ENCODE results near the gene ARL8B. TPM values are rescaled to one million over a fixed set of nuclear protein-coding genes. Genes with fewer than 3 reads are reported as not detected.
A peak's percentile ranks its signal among the peaks of the same experiment; 100 is the strongest.

ARL8B gene
- total and polyA plus RNA-seq, 10 of the 15 experiments (the other 5 are each of a cell fraction or from before 2014, with no cell fraction given): 22.0 to 80.6 (median 43.7) TPM

GRCh38 chr3:5197022-5197421, 74.9 kb downstream of the ARL8B start:
- 84% methylated on average over 1 of the region's 4 CpGs for WGBS (ENCODE audit: insufficient coverage, insufficient replicate concordance, low lambda C conversion rate, missing lambda C conversion rate)
- Histone ChIP-seq H3K9me3 (replicated peaks; ENCODE audit: control insufficient read depth, insufficient read depth, low read length) (no peaks in the 10 kb centered on the region), H2AFZ (ENCODE audit: control insufficient read depth, low read depth, low read length) (no peak overlapping the region), H3K27ac (ENCODE audit: control insufficient read depth, insufficient read depth) (peak overlapping the region; percentile 94), H3K36me3 (ENCODE audit: control insufficient read depth in 2 of 2, insufficient read depth in 2 of 2, low read length in 1 of 2) (peaks cover 0 to 47% of the 10 kb centered on the region in 2 experiments; a peak in 3 of 4 replicates), H3K4me3 (peak overlapping the region; percentile 39), H3K4me2 (ENCODE audit: control insufficient read depth, insufficient read depth) (peak overlapping the region; percentile 82), H3K4me1 (ENCODE audit: control insufficient read depth, insufficient read depth, low read length) (peaks cover 63% of the 10 kb centered on the region), H3K9ac (ENCODE audit: control insufficient read depth, insufficient read depth, low read length) (peak overlapping the region; percentile 45; the same call in 1 of the 2 replicates), H4K20me1 (ENCODE audit: control insufficient read depth, insufficient read depth) (no peaks in the 10 kb centered on the region), H3K79me2 (ENCODE audit: control insufficient read depth, insufficient read depth, low read length) (peaks cover 92% of the 10 kb centered on the region), H3K27me3 (replicated peaks in 1 of 2; ENCODE audit: control insufficient read depth in 2 of 2, insufficient read depth in 2 of 2, low read length in 1 of 2) (no peaks in the 10 kb centered on the region)
- no peak for FAIRE-seq
- BruUV-seq (replicated peaks): no TSS peak
- POLR2A ChIA-PET: interaction anchor here (0.6 to 8.0 kb wide), 14 partner anchors 8 to 536 kb away, joined by 3 to 68 read pairs (median 5); partner anchors contain the start of gene EDEM1
- SMC1A ChIA-PET (ENCODE audit: uncharacterized antibody, unreplicated experiment): interaction anchor here (0.6 to 20.1 kb wide), 14 partner anchors 9 to 702 kb away, joined by 3 to 284 read pairs (median 5); partner anchors contain the start of gene EDEM1
- intact Hi-C loops (cut with micrococcal nuclease; ENCODE audit: unreplicated experiment) (loop anchor here (2.0 to 10.0 kb wide), 3 partner anchors 60 to 350 kb away; no protein-coding TSS in a partner anchor), in situ Hi-C loops (cut with MboI) (loop anchor here (5.0 to 10.0 kb wide), 3 partner anchors 220 to 692 kb away; partner anchors contain the start of gene BHLHE40)
- CTCF ChIA-PET: interaction anchor here (1.1 to 18.8 kb wide), 7 partner anchors 13 to 486 kb away, joined by 3 to 163 read pairs (median 10); partner anchors contain the start of gene EDEM1
- no peak for DNase-seq (ENCODE audit: low read depth, low spot score)
- TF ChIP-seq YY1 (IDR thresholded peaks at IDR 0.05; ENCODE audit: low read depth, low read length): peak; percentile 61
- TF ChIP-seq SKIL (IDR thresholded peaks at IDR 0.05; ENCODE audit: low read depth, poor library complexity, severe bottlenecking): no peak
- no peak for TF ChIP-seq ZNF622 (IDR thresholded peaks at IDR 0.05)
- ATAC-seq: no peak
- RAD21 ChIA-PET (ENCODE audit: unreplicated experiment): interaction anchor here (0.6 to 9.1 kb wide), 16 partner anchors 8 to 562 kb away, joined by 3 to 93 read pairs (median 4); partner anchors contain the start of gene EDEM1

Measured in GM12878 (cell line).